Measurements from ENCODE around the gene LTBP1.

The LTBP1 gene

DNA sequence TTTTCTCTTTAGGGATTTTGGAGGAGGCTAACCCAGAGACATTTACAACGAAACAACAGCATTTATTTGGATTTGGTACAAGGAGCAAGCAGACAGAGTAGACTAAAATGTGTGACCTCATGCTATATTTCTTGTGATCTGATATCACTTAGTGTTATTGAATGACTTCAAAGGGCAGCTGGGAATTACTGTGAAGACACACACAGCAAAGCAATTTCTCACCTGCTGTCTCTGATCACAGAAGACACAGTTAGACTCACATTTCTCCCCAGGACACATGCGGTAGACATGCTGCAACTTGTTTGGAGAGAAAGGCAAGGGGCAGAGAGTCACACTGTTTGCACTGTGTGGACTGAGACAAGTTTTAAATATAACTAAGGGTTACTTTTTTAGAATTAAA is 67.5 kb downstream of the LTBP1 start:
- peak; percentile 83 for ATAC-seq (ENCODE audit: low read depth)
- Histone ChIP-seq H3K4me1 (ENCODE audit: insufficient read depth, poor library complexity, severe bottlenecking) (peaks cover 19% of the 10 kb centered on the region), H3K27me3 (ENCODE audit: insufficient read depth, poor library complexity, severe bottlenecking) (no peaks in the 10 kb centered on the region), H3K4me3 (ENCODE audit: severe bottlenecking) (no peak overlapping the region), H3K9me3 (ENCODE audit: severe bottlenecking) (no peaks in the 10 kb centered on the region), H3K36me3 (ENCODE audit: low read depth) (no peaks in the 10 kb centered on the region), H3K27ac (ENCODE audit: poor library complexity, severe bottlenecking) (no peak overlapping the region)
- TF ChIP-seq, protein P1, sequence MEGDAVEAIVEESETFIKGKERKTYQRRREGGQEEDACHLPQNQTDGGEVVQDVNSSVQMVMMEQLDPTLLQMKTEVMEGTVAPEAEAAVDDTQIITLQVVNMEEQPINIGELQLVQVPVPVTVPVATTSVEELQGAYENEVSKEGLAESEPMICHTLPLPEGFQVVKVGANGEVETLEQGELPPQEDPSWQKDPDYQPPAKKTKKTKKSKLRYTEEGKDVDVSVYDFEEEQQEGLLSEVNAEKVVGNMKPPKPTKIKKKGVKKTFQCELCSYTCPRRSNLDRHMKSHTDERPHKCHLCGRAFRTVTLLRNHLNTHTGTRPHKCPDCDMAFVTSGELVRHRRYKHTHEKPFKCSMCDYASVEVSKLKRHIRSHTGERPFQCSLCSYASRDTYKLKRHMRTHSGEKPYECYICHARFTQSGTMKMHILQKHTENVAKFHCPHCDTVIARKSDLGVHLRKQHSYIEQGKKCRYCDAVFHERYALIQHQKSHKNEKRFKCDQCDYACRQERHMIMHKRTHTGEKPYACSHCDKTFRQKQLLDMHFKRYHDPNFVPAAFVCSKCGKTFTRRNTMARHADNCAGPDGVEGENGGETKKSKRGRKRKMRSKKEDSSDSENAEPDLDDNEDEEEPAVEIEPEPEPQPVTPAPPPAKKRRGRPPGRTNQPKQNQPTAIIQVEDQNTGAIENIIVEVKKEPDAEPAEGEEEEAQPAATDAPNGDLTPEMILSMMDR (IDR thresholded peaks at IDR 0.05; ENCODE audit: poor library complexity, severe bottlenecking), result no peak
- DNase-seq (ENCODE audit: low spot score), result no peak

DNA sequence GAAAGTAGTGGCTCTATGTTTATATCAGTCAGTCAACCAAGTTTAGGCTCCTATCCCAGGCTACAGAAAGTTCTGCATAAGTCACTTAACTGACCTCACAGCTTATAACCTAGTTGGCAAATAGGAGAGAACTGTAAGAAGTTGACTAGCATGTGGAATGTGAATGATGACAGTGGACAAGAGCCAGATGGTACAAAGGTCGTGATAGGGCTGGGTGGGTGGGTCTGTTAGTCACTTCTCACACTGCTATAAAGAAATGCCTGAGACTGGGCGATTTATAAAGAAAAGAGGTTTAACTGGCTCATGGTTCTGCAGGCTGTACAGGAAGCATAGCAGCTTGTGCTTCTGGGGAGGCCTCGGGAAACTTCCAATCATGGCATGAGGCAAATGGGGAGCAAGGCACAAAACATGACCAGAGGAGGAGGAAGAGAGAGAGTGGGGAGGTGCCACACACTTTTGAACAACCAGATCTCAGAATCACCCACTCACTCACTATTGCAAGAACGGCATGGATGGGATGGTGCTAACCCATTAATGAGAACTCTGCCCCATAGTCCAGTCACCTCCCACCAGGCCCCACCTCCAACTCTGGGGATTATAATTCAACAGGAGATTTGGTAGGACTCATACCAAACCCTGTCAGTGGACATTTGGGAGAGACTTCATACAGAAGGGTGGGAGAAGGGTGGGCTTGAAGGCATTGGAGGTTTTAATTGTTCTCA is 68.8 kb downstream of the LTBP1 start:
- ATAC-seq (ENCODE audit: low read depth), result peak; percentile 80
- Histone ChIP-seq H3K36me3 (ENCODE audit: low read depth) (no peaks in the 10 kb centered on the region), H3K9me3 (ENCODE audit: severe bottlenecking) (no peaks in the 10 kb centered on the region), H3K4me1 (ENCODE audit: insufficient read depth, poor library complexity, severe bottlenecking) (peaks cover 19% of the 10 kb centered on the region), H3K27me3 (ENCODE audit: insufficient read depth, poor library complexity, severe bottlenecking) (no peaks in the 10 kb centered on the region), H3K27ac (ENCODE audit: poor library complexity, severe bottlenecking) (no peak overlapping the region), H3K4me3 (ENCODE audit: severe bottlenecking) (no peak overlapping the region)
- no peak for DNase-seq (ENCODE audit: low spot score)
- TF ChIP-seq, protein P1 (IDR thresholded peaks at IDR 0.05; ENCODE audit: poor library complexity, severe bottlenecking), result no peak

DNA sequence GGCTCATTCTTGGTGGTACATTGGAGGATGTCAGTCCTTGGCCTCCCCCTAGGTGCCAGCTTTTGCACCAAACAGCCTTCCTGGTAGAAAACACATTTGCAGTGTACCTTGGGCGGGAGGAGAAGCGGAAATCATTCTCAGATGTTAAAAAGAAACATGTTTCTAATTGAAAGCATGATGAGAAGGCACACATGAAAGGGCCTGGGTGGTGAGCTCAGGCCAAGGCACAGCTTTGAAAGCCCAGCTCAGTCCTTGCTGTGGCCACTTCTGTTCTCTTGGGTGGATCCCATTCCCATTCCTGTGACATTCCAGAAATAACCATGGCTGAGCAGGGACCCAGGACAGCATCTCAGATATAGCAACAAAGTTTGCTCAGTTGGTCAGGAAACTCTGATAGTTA is 71.5 kb downstream of the LTBP1 start:
- no peaks in the 10 kb centered on the region for H3K36me3 ChIP-seq (ENCODE audit: low read depth)
- H3K27me3 ChIP-seq (ENCODE audit: insufficient read depth, poor library complexity, severe bottlenecking), result no peaks in the 10 kb centered on the region
- ATAC-seq (ENCODE audit: low read depth) (no peak), DNase-seq (ENCODE audit: low spot score) (no peak)
- H3K27ac ChIP-seq (ENCODE audit: poor library complexity, severe bottlenecking), result no peak overlapping the region
- no peaks in the 10 kb centered on the region for H3K9me3 ChIP-seq (ENCODE audit: severe bottlenecking)
- H3K4me1 ChIP-seq (ENCODE audit: insufficient read depth, poor library complexity, severe bottlenecking), result peaks cover 26% of the 10 kb centered on the region
- H3K4me3 ChIP-seq (ENCODE audit: severe bottlenecking), result no peak overlapping the region
- TF ChIP-seq, protein P1 (IDR thresholded peaks at IDR 0.05; ENCODE audit: poor library complexity, severe bottlenecking), result no peak

DNA sequence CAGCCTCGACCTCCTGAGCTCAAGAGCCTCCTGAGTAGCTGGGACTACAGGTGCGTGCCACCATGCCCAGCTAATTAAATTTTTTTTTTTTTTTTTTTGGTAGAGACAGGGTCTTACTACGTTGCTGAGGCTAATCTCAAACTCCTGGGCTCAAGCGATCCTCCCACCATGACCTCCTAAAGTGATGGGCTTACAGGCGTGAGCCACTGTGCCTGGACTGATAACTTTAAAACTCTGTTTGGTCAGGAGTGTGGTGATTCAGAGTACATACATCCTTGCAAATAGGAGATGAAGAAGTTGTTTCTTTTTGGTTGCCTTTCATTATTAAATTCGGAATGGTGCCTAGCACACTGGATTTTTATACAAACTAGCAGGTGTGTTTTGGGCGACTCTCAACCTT is 73.0 kb downstream of the LTBP1 start:
- H3K27ac ChIP-seq (ENCODE audit: poor library complexity, severe bottlenecking), result no peak overlapping the region
- no peak overlapping the region for H3K4me3 ChIP-seq (ENCODE audit: severe bottlenecking)
- TF ChIP-seq, protein P1 (IDR thresholded peaks at IDR 0.05; ENCODE audit: poor library complexity, severe bottlenecking), result no peak
- no peaks in the 10 kb centered on the region for H3K9me3 ChIP-seq (ENCODE audit: severe bottlenecking)
- no peaks in the 10 kb centered on the region for H3K27me3 ChIP-seq (ENCODE audit: insufficient read depth, poor library complexity, severe bottlenecking)
- peaks cover 19% of the 10 kb centered on the region for H3K4me1 ChIP-seq (ENCODE audit: insufficient read depth, poor library complexity, severe bottlenecking)
- no peaks in the 10 kb centered on the region for H3K36me3 ChIP-seq (ENCODE audit: low read depth)
- no peak for ATAC-seq (ENCODE audit: low read depth)
- no peak for DNase-seq (ENCODE audit: low spot score)

DNA sequence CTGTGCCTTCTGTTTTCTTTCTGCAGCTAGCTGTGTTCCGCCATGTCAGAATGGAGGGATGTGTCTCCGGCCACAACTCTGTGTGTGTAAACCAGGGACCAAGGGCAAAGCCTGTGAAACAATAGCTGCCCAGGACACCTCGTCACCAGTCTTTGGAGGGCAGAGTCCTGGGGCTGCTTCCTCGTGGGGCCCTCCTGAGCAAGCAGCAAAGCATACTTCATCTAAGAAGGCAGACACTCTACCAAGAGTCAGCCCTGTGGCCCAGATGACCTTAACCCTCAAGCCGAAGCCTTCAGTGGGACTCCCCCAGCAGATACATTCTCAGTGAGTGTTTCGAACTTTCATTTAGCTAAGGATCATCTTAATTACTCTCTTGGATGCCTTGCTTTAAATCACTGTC is 74.1 kb downstream of the LTBP1 start:
- H3K27ac ChIP-seq (ENCODE audit: poor library complexity, severe bottlenecking), result no peak overlapping the region
- no peaks in the 10 kb centered on the region for H3K9me3 ChIP-seq (ENCODE audit: severe bottlenecking)
- DNase-seq (ENCODE audit: low spot score) (no peak), ATAC-seq (ENCODE audit: low read depth) (no peak)
- TF ChIP-seq, protein P1 (IDR thresholded peaks at IDR 0.05; ENCODE audit: poor library complexity, severe bottlenecking), result no peak
- no peaks in the 10 kb centered on the region for H3K27me3 ChIP-seq (ENCODE audit: insufficient read depth, poor library complexity, severe bottlenecking)
- no peaks in the 10 kb centered on the region for H3K36me3 ChIP-seq (ENCODE audit: low read depth)
- no peak overlapping the region for H3K4me3 ChIP-seq (ENCODE audit: severe bottlenecking)
- H3K4me1 ChIP-seq (ENCODE audit: insufficient read depth, poor library complexity, severe bottlenecking), result peaks cover 14% of the 10 kb centered on the region

All from RWPE2 (cell line).